Activated T-helper 1 cell treated with anti-CD3 and anti-CD28 coated beads, Interleukin-2, amount 50 U/mL, for 16 hours (primary cell): Measurements from ENCODE around the gene STK38L.

ENCODE experiments used
- DNase-seq, 2 donors: peaks; one replicate each; pipeline ENCODE4 v3.0.0-alpha.2; 2020; ENCODE audit warnings: low read depth in 1 of 2, low spot score in 1 of 2

STK38L gene

DNA sequence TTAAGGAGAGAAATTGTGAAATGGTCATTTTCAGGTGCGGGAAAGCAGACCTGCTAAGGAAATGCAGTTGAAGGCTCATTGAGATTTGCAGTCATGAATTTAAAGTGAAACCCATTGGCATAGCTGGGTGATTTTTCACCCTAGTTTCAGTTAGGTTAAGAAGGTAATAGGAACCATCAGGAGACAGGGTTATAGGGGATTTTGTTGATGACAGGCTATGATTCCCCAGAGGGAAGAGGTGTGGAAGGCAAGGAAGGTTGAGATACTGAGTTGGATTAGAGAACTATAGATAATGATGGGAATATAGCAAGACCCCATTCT lies 65.9 kb downstream of the STK38L start:
- no peak for DNase-seq

DNA sequence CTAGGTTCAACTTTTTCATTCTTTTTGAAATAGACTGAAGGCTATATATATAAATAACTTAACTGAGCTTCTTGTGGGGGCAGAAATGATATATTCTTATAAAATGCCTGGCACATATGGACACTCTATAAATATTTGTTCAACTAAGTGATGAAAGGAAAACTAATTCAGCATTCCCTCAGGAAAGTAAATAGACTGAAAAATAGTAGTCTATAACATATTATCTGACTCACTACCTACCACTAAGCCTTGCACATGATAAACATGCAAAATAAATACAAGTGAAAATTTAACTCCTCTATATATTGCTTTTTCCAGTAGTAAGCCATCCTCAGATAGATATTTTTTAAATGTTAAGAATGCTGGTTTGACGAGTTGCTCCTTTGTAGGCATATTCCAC lies 72.9 kb downstream of the STK38L start:
- no peak for DNase-seq

DNA sequence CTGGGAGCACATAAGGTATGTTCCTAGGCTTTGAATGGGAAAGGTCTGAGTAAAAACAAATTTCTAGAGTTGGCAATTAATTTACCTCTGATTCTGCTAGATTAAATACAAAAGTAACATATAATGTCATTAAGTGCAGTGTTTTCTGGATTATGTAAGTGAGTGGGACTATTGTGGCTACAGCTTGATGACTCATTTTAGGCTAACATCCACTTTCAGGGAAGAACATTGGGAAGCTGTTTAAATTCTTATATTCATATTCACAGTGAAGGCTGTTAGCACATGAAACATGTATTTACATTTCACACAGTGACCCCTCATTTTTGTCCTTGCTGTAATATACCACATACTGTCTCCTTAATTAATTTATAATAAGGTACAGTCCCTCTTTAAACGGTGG lies 75.3 kb downstream of the STK38L start:
- DNase-seq, result no peak

DNA sequence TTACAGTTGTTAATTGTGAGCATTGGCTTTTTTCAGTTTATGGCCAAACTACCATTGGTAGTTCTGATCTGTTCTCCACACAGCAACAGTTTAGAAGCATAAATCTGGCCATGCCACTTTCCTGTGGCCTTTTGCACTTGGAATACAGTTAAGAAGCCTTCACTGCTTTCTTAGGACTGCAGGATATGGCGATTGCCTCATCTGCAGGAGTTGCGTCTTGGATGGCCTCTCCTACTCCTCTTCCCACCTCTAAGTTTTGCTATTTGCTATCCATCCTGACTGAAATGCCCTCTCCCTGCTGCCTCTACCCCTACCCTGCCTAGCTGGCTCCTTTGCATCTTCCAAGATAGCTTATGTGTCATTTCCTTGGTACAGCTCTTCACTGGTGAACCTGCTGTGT lies 75.8 kb downstream of the STK38L start:
- DNase-seq, result no peak

DNA sequence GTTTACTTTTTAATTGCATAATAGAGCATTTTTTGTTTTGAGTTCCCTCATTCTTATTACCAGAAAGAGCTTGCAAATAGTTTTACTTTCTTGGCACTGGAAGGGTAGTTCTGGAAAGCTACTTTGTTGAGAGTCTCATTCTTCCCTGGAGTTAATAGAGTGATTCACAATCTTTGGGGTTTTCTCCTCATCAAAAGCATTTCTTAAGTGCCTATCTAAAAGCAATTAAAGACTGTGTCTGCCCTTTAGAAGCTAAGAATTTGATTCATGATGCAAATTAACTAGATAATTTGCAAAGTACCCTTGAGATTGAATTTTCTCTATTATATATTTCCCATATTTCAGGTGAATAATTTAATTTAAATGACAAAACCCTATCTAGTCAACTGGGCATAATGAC lies 80.4 kb downstream of the STK38L start:
- no peak for DNase-seq

DNA sequence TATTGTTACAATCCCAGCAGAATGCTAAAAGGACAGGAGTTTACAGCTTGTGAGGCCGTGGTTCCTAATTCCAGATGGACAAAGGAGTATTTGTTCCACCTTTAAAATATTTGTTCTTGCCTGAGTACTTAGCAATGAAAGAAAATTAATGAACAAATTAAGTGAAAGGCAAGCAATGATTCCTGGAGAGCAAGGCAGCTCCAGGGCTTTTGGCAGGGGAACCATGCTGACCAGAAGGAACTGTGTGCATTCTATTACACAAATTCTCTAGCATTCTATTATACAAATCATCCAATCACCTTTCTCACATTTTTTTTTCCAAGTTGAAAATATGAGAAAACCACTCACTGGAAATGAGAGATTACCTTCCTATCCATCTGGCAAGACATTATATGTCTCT lies 86.8 kb downstream of the STK38L start:
- no peak for DNase-seq

DNA sequence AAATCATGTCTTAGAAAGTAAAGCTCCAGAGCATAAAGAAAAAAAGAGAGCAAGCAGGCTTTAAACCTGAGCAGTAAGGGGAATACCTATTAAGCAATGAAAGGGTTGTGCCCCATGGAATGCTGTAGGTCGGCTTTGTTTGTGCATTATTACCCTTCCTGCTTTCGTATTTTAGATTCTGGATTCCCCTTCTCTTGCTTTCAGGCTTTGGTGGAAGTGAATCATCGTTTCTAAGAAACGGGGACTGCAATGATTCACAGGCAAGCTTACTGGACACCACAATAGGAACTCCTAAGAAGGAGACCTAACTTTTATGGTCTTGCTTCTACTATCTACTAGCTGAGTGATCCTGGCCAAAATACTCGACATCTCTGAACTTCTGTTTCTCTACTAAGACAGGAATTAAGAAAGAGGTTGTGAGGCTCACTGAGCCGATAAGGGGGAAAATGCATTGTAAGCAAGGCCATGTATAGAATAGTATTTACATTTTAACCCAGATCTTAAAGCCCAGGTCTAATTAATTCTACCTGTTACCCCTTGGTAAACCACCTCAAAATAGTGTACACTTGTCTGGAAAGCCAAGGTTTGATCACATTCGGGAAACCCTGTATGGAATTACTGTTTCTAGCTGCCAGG lies 87.3 kb downstream of the STK38L start:
- no peak for DNase-seq

DNA sequence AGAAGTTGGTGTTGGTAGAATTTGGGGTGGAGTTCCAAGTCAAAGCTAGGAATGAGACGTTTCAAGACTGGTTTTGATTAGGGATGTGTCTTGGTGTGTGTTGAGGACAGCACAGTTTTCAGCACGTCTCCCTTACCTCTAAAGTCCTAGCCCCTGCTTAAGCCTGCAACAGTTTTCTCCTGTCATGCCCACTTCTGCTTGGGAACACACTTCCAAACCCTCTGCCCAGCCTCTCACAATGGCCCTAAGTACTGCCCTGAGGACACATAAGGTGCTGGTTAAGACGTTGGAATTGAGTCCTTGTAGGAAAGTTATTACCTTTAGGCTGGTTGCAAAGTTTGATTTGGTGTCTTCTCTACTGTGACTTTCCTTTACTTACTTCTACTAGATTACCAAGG lies 87.8 kb downstream of the STK38L start:
- no peak for DNase-seq

DNA sequence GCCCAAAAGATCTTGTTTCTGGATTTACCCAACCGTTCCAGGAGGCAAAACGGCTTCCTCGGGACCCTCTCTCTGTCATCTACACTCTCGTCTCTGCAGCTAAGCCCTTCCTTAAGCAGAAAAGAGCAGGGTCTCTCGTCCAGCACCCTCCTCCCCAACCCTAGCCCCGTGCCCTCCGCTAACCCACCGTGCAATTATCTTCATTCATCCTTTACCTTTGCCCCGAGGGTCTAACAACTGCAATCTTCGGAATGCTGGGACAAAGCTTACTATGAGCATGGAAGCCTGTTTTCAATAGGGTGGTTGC lies 88.3 kb downstream of the STK38L start:
- DNase-seq, result no peak

DNA sequence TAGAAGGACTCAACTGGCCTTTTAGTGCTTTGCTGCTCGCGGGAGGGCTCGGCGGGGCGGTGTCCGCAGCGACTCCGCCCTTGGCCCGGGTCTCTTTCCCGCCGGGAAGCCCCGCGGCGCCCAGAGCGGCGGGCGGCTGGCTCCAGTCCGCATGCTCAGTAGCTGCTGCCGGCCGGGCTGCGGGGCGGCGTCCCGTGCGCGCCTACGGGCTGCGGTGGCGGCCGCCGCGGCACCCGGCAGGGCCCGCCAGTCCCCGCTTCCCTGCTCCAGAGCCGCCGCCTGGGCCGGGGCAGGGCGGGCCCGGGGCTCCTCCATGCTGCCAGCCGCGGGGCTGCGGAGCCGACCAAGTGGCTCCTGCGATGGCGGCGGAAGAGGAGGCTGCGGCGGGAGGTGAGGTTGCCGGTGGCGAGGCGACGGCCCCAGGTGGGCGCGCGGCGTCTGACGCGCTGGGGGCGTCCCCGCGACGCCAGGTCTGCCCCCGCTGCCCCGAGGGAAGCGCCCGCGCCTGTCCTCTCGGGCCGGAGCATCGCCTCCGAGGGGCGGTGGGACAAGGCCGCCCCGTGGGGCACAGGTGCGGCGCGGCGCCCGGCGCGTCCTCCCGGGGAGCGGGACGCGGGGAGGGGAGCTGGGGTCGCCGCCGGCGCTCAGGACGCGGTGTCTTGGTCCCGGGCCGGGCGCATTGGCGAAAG lies 88.8 kb downstream of the STK38L start, which contains the start of gene BMAL2:
TSS of gene BMAL2 (plus strand) at position 123 of the 689 bp plus-strand sequence. CDS start at position 360, 237 bp downstream.
- no peak for DNase-seq

DNA sequence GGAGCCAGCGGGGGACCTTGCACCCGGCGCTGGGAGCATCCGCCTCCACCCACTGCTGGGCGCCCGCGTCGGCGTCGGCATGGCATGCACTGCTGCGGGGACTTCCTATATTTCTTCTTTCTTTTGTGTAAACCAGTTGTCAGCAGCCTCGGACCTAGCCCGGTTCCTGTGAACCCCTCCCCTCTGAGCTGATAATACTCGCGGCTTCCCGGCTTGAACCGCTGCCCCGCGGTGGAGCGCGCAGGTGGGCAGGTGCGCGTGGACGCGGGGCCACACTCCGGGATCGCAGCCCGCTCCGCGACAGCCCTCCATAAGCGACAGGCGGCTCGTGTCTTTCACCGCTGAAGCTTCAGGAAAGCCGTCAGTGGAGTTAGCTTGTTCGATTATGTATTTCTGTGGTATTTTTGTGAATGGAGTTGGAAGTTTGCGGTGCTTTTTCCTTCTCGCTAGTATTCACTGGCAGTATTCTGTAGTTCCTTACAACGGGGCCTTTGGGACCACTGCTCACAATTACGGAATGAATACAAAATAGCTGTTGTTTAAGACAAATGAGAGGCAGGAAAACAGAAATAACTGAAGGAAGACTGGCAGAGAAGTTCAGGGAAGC lies 89.4 kb downstream of the STK38L start:
- peak in 1 of 2 donors; percentile 7 for DNase-seq

DNA sequence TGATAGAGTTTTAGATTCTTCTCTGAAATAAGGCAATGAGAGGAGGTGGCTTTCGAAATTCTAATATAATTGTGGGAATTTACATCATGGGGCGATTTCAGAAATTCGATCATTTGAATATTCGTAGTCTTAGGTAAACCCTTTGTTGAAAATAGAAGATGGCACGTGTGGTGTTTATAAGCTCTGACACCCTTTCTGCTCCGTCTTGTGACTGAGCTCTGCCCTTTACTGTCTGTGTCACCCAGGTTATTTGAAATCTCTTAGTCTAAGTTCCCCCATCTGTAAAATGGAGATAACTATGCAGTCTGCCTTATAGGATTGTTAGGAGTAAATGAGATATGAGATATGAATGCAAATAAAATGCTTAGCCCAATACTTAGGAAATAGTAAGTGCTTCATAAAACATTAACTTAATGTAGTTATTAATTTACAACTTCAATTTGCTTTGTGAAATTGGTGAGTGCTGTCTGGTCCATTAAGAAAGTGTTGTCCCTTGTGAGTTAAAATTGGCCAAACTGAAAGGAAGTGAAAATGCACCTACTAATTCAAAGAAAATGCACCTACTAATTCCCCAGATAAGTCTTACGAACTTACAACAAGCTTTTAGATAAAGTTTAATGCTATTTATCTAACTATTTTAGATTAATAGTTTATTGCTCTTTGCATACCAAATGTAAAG lies 90.1 kb downstream of the STK38L start:
- no peak for DNase-seq

DNA sequence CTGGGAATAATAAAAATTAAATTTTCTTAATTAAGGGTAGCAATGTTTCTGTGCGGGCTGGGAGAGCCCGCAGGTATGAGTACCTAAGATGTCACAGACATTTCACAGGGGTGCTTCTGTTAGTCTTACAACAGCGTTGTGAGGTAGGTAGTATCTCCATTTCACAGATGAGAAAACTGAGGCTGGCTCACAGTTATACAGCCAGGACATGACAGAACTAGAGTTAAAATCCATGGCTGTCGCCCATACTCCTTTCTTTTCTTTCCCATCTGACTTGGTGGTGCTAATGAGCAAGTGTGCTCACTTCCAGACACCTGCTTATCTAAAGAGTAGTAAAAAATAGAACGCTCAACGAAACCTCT lies 90.6 kb downstream of the STK38L start:
- DNase-seq, result no peak

DNA sequence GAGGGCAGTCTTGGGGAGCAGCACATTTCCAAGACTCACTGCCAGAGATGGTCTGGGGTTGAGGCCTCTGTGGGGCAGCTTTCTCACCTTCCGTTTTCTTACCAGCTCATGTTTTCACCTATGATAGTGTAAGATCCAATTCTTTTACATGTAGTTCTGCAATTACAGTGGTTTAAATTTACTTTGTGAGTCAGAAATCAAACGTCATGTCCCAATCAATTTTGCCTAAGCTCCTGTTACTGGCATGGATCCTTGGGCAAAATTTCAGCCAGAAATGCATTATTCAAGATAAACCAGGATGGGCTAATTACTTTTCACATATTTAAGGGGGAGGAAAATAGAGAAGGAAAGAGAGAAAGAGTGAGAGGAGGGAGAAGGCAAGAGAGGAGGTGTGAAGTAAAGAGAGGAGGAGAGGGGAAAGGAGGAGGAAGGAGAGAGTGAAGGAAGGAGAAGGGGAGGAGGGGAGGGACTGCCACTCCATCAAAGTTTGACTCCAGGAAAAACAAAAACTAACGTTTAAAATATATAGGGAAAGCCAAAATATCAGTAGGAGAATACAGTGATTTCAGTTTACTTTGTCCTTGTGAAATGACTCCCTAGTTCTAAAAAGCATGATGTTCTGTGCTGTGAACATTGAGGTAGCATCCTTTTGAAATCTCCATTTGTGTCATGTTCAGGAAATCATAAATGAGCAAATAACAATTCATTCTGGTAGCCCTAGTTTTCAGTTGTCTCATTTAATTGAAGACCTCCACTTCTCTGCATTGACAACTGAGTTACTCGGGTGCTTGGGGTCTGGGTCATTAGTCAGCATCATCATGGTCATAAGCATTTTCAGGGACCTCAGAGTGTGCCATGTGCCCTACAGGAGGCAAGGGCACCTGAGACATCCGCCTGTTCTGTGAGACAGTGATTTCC lies 91.5 kb downstream of the STK38L start:
- no peak for DNase-seq

DNA sequence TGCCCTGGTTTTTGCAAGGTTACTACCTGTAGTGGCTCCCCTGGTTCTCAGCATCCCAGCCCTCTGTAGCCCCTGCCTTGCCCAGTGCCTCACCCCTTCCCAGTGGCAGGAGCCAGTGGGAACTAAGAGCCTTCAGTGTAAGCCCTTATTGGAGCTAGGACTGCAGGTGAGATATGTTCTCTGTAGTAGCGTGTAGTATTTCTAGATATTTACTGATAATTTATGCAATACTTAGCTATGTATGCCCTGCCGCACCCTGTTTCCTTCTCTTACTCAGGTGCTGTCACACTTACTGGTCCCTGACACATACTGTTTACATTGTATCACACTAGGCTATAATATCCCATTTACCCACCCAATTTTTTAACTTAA lies 92.2 kb downstream of the STK38L start:
- DNase-seq, result no peak

DNA sequence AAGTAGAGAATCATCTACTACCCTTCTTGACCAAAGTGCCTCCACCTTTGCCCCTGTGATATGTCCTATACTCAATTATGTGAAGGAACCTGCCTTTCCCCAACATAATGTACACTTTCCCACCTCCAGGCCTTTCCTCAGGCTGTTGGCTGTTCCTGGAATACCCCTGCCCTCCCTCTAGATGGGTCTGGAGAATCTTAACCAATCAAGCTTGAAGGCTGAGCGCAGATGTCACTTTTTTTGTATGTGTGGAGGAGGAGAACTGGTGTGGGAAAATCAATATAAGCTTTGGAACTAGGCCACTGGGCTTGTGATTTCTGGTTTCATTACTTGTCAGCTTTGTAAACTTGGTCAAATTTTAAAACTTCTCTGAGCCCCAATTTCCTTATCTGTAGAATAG lies 93.3 kb downstream of the STK38L start:
- no peak for DNase-seq

DNA sequence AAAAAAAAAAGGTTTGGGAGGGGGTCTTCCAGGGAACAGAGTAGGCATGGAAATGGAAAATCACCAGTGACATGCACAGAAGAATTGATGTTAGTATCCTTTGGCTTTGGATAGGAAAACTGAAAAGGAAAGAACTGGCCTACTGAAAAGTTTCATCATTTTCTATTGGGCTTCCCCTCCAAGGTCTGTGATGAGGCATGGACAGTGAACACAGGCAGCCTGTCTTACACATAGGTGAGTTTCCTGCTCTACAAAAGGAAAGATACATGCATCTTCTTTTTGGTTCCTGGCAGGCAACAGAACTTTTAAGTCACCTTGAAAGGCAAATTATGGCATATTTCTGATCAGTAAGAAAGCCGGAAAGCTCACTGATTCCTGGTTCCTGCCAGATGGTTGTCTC lies 94.4 kb downstream of the STK38L start:
- no peak for DNase-seq

DNA sequence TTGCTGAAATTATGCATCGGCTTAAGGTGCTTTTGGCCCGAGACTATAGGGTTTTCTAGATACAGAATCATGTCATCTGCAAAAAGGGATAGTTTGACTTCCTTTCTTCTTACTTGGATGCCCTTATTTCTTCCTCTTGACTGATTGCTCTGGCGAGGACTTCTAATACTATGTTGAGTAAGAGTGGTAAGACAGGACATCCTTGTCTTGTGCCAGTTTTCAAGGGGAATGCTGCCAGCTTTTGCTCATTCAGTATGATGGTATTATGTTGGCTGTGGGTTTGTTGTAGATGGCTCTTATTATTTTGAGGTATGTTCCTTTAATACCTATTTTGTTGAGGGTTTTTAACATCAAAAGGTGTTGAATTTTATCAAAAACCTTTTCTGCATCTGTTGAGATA lies 96.9 kb downstream of the STK38L start:
- DNase-seq, result no peak

DNA sequence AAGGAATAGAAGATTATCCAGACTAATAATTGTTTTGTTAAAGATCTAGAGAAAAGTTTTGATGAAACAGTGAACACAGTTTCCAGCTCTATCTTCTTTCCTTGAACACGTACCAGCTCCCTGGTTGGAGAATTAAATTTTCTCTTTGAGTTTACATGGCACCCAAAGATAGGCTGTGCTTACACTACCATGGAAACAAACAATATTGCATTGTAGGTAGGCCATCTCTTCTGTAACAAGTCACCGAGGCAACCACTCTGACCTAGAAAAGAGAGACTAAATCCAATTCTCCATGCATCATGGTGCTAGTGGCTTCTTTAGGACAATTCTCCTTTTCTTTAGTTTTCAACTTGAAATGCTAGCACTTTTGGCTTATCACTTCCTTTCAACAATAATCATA lies 98.5 kb downstream of the STK38L start:
- DNase-seq, result no peak

DNA sequence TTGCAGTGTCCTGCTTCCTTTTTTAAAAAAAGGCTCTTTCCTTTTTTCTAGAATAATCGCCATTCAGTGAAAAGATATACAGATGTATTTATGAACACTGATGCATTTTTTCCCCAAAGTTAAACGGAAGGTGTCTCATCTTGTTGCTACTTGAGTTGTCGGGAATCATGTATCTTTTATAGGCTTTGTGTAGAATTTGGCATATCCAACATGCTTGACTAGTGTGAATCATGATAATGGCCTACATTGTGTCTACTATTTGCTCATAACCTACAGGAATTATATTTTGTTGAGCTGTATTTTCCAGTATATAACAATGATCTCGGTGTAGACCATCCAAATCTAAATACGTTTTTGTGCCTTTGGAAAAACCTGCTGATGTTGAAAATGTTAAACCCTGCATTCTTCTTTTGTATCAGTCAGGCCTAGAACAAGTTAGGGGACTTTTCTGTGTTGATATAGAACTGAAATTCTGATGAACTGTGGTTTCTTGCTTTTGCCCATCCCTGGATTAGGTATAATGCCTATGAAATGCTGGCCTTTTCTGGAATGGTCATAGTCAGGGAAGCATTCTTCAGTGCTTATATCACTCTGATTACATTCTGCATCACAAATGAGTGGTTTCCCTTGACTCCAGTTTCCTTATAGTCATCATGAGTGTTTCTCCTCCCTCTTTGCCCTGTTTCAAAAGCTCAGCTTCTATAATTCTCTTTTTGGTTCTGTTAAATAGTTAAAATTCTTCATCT lies 99.3 kb downstream of the STK38L start:
- no peak for DNase-seq

DNA sequence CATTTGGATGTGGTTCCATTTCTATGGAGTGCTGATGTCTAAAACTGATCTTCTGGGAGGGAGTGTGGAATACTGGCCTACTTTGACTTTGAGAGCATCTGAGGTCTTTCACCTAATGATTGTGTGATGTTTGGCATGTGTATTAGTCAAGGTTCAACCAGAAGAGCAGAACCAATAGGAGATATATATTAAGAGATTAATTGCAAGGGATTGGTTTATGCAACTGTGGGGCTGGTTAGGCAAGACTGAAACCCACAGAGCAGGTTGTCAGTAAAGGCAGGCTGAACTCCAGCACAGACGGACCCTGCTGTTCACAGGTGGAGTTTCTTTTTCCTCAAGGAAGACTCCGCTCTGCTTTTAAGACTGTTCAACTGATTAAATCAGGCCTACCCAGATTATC lies 100.2 kb downstream of the STK38L start:
- no peak for DNase-seq
